Measurements from ENCODE around the gene CHRNA4. TPM values are rescaled to one million over a fixed set of nuclear protein-coding genes. Genes with fewer than 3 reads are reported as not detected.

Gene CHRNA4
- polyA plus RNA-seq, 1 of the 3 experiments (the other 2 are of a cell fraction), result not detected

- TF ChIP-seq CTCF (IDR thresholded peaks at IDR 0.05), result no peak
- TF ChIP-seq SIN3A (IDR thresholded peaks at IDR 0.05; ENCODE audit: borderline replicate concordance, low read depth, low read length), result no peak
- TF ChIP-seq POLR2AphosphoS5 (IDR thresholded peaks at IDR 0.05; ENCODE audit: low read depth, low read length), result no peak
- no peak for TF ChIP-seq NRF1 (IDR thresholded peaks at IDR 0.05; ENCODE audit: low read depth, low read length)
- no peaks in the 10 kb centered on the region for H4K20me1 ChIP-seq (ENCODE audit: insufficient read depth)
- no peaks in the 10 kb centered on the region for H3K79me2 ChIP-seq (ENCODE audit: insufficient read depth)
- POLR2A ChIA-PET, result no interaction called here
- WGBS (ENCODE audit: low lambda C conversion rate), result 71% methylated on average over 18 of the region's 18 CpGs
- CTCF ChIA-PET, result no interaction called here
- no peak overlapping the region for H3K9ac ChIP-seq
- H3K27ac ChIP-seq (ENCODE audit: low read depth in 2 of 2, low read length in 1 of 2), result no peak overlapping the region
- H3K36me3 ChIP-seq (replicated peaks in 1 of 2; ENCODE audit: control insufficient read depth in 1 of 2, insufficient read depth in 2 of 2, low read length in 1 of 2), result no peaks in the 10 kb centered on the region
- H3K4me1 ChIP-seq (ENCODE audit: control insufficient read depth in 1 of 2, insufficient read depth in 2 of 2, low read depth in 1 of 2, low read length in 1 of 2), result no peaks in the 10 kb centered on the region
- H2AFZ ChIP-seq (ENCODE audit: low read depth), result no peak overlapping the region
- H3K9me3 ChIP-seq, result peaks cover 3% of the 10 kb centered on the region; the same call in 1 of the 2 replicates
- no peak for DNase-seq
- no peaks in the 10 kb centered on the region for H3K27me3 ChIP-seq (ENCODE audit: insufficient read depth)
- H3K4me3 ChIP-seq (ENCODE audit: low read depth in 2 of 2, low read length in 1 of 2), result no peak overlapping the region
- no peaks in the 10 kb centered on the region for H3K9me2 ChIP-seq
- H3F3A ChIP-seq (replicated peaks; ENCODE audit: insufficient read depth), result no peaks in the 10 kb centered on the region
- no peak overlapping the region for H3K4me2 ChIP-seq
These were observed 26.8 kb upstream of the CHRNA4 start for GRCh38 chr20:63387917-63388316.

GRCh38 chr20:63387393-63387792 lies 26.2 kb upstream of the CHRNA4 start:
- Histone ChIP-seq H3K4me1 (ENCODE audit: control insufficient read depth in 1 of 2, insufficient read depth in 2 of 2, low read depth in 1 of 2, low read length in 1 of 2) (no peaks in the 10 kb centered on the region), H3K36me3 (replicated peaks in 1 of 2; ENCODE audit: control insufficient read depth in 1 of 2, insufficient read depth in 2 of 2, low read length in 1 of 2) (no peaks in the 10 kb centered on the region), H3K4me2 (no peak overlapping the region), H3K9me3 (peaks cover 3% of the 10 kb centered on the region; the same call in 1 of the 2 replicates), H3K27me3 (ENCODE audit: insufficient read depth) (no peaks in the 10 kb centered on the region), H3K9ac (no peak overlapping the region), H3K9me2 (no peaks in the 10 kb centered on the region), H3F3A (replicated peaks; ENCODE audit: insufficient read depth) (no peaks in the 10 kb centered on the region), H4K20me1 (ENCODE audit: insufficient read depth) (no peaks in the 10 kb centered on the region), H2AFZ (ENCODE audit: low read depth) (no peak overlapping the region), H3K4me3 (ENCODE audit: low read depth in 2 of 2, low read length in 1 of 2) (no peak overlapping the region), H3K79me2 (ENCODE audit: insufficient read depth) (no peaks in the 10 kb centered on the region), H3K27ac (ENCODE audit: low read depth in 2 of 2, low read length in 1 of 2) (no peak overlapping the region)
- TF ChIP-seq RFX5 (IDR thresholded peaks at IDR 0.05; ENCODE audit: low read length) (no peak), MEF2A (IDR thresholded peaks at IDR 0.05; ENCODE audit: borderline replicate concordance, low read depth) (no peak), TCF12 (IDR thresholded peaks at IDR 0.05) (no peak), REST (IDR thresholded peaks at IDR 0.05; ENCODE audit: low read depth, low read length) (no peak), GABPA (IDR thresholded peaks at IDR 0.05; ENCODE audit: low read depth) (no peak), NFIC (IDR thresholded peaks at IDR 0.05; ENCODE audit: borderline replicate concordance) (no peak), SIN3A (IDR thresholded peaks at IDR 0.05; ENCODE audit: borderline replicate concordance, low read depth, low read length) (no peak)
- DNase-seq, result no peak
- POLR2A ChIA-PET, result no interaction called here
- CTCF ChIA-PET, result no interaction called here
- WGBS (ENCODE audit: low lambda C conversion rate), result 22% methylated on average over 13 of the region's 13 CpGs

All from SK-N-SH (cell line).